Measurements from ENCODE around the gene HEPACAM. TPM values are rescaled to one million over a fixed set of nuclear protein-coding genes. Genes with fewer than 3 reads are reported as not detected.

Gene HEPACAM
- total RNA-seq, 2 donors from 2014 or later, result not detected

- H3K36me3 ChIP-seq (ENCODE audit: control insufficient read depth, insufficient read depth, low read length), result no peaks in the 10 kb centered on the region
- no peaks in the 10 kb centered on the region for H3K9me3 Mint-ChIP-seq
- no peaks in the 10 kb centered on the region for H3K9me3 ChIP-seq (ENCODE audit: control insufficient read depth, low read length)
- H3K4me1 ChIP-seq (ENCODE audit: control insufficient read depth, insufficient read depth, low read length), result peaks cover 9% of the 10 kb centered on the region
- no peaks in the 10 kb centered on the region for H3K36me3 Mint-ChIP-seq (ENCODE audit: low read depth)
- no peak overlapping the region for H3K4me3 ChIP-seq (ENCODE audit: low read length)
- H3K27ac ChIP-seq (ENCODE audit: low read depth, low read length), result no peak overlapping the region
- H3K27ac Mint-ChIP-seq, result no peak overlapping the region
- 72 to 75% methylated on average over 4 to 6 of the region's 6 CpGs for WGBS, 2 experiments (ENCODE audit: insufficient coverage in 1 of 2, insufficient read length in 1 of 2)
- H3K9ac ChIP-seq (ENCODE audit: extremely low read depth, low read length, poor library complexity, severe bottlenecking), result no peak overlapping the region
- peak; percentile 66 for DNase-seq
- H3K27me3 ChIP-seq (ENCODE audit: control insufficient read depth, insufficient read depth, low read length, poor library complexity, severe bottlenecking), result peaks cover 34% of the 10 kb centered on the region
- peaks cover 19% of the 10 kb centered on the region for H3K4me1 Mint-ChIP-seq
- H3K4me3 Mint-ChIP-seq, result no peak overlapping the region
- peaks cover 51% of the 10 kb centered on the region for H3K27me3 Mint-ChIP-seq (ENCODE audit: insufficient read depth)
- TF ChIP-seq, protein P1, sequence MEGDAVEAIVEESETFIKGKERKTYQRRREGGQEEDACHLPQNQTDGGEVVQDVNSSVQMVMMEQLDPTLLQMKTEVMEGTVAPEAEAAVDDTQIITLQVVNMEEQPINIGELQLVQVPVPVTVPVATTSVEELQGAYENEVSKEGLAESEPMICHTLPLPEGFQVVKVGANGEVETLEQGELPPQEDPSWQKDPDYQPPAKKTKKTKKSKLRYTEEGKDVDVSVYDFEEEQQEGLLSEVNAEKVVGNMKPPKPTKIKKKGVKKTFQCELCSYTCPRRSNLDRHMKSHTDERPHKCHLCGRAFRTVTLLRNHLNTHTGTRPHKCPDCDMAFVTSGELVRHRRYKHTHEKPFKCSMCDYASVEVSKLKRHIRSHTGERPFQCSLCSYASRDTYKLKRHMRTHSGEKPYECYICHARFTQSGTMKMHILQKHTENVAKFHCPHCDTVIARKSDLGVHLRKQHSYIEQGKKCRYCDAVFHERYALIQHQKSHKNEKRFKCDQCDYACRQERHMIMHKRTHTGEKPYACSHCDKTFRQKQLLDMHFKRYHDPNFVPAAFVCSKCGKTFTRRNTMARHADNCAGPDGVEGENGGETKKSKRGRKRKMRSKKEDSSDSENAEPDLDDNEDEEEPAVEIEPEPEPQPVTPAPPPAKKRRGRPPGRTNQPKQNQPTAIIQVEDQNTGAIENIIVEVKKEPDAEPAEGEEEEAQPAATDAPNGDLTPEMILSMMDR (conservative IDR thresholded peaks at IDR 0.05), result peak; percentile 59
These were observed 36.3 kb downstream of the HEPACAM start for GRCh38 chr11:124899383-124900145.

DNA sequence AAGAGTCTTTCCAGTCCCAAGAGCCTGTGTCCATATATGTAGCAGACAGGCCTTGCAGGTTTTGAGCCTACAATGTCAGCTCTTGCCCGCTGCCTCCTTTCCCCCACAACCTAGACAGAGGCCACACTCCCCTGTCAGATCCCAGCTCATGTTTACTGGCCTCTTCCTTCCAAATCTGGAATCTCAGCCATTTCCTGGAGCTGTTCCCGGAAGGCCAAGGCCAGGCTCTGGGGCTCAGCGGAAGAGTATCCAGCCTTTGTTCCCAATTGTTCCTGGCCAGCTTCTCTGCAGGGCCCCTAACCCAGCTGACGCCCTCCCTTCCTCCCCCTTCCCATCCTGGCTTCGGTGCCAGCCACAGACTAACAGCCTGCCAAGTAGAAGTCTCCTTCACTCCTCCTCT lies 37.1 kb downstream of the HEPACAM start:
- peak; percentile 65 for DNase-seq
- Mint-ChIP-seq H3K4me3 (no peak overlapping the region), H3K27me3 (ENCODE audit: insufficient read depth) (peaks cover 53% of the 10 kb centered on the region), H3K36me3 (ENCODE audit: low read depth) (no peaks in the 10 kb centered on the region), H3K4me1 (peaks cover 19% of the 10 kb centered on the region), H3K27ac (no peak overlapping the region), H3K9me3 (no peaks in the 10 kb centered on the region)
- TF ChIP-seq, protein P1 (conservative IDR thresholded peaks at IDR 0.05), result no peak
- no peak overlapping the region for H3K4me3 ChIP-seq (ENCODE audit: low read length)
- H3K27ac ChIP-seq (ENCODE audit: low read depth, low read length), result no peak overlapping the region
- no peaks in the 10 kb centered on the region for H3K36me3 ChIP-seq (ENCODE audit: control insufficient read depth, insufficient read depth, low read length)
- peaks cover 41% of the 10 kb centered on the region for H3K27me3 ChIP-seq (ENCODE audit: control insufficient read depth, insufficient read depth, low read length, poor library complexity, severe bottlenecking)
- no peaks in the 10 kb centered on the region for H3K9me3 ChIP-seq (ENCODE audit: control insufficient read depth, low read length)
- 65 to 84% methylated on average over 2 to 5 of the region's 5 CpGs for WGBS, 2 experiments (ENCODE audit: insufficient coverage in 1 of 2, insufficient read length in 1 of 2)
- H3K9ac ChIP-seq (ENCODE audit: extremely low read depth, low read length, poor library complexity, severe bottlenecking), result no peak overlapping the region
- peaks cover 9% of the 10 kb centered on the region for H3K4me1 ChIP-seq (ENCODE audit: control insufficient read depth, insufficient read depth, low read length)

DNA sequence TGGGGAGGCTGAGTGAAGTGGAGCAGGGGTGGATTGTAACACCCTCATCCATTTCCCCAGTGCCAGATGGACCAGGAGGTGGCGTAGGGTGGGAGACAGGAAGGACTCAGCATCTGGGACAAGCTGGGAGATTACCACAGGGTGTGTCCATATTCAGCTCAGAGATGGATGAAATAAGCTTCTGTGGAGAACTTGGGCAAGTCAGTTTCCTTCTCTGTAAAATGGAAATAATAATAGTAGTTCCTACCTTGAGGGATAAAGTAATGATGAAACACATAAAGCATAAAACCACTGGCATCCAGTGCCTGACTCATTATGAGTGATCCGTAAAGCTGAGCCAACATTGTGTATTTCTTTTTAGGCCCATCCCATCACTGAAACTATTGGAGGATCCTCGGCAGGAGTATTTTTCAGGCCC lies 37.6 kb downstream of the HEPACAM start:
- TF ChIP-seq, protein P1 (conservative IDR thresholded peaks at IDR 0.05), result peak; percentile 43
- Mint-ChIP-seq H3K27me3 (ENCODE audit: insufficient read depth) (peaks cover 54% of the 10 kb centered on the region), H3K9me3 (no peaks in the 10 kb centered on the region), H3K4me3 (no peak overlapping the region), H3K36me3 (ENCODE audit: low read depth) (no peaks in the 10 kb centered on the region), H3K27ac (no peak overlapping the region), H3K4me1 (peaks cover 19% of the 10 kb centered on the region)
- peak; percentile 54 for DNase-seq
- Histone ChIP-seq H3K9me3 (ENCODE audit: control insufficient read depth, low read length) (no peaks in the 10 kb centered on the region), H3K36me3 (ENCODE audit: control insufficient read depth, insufficient read depth, low read length) (no peaks in the 10 kb centered on the region), H3K27me3 (ENCODE audit: control insufficient read depth, insufficient read depth, low read length, poor library complexity, severe bottlenecking) (peaks cover 37% of the 10 kb centered on the region), H3K27ac (ENCODE audit: low read depth, low read length) (no peak overlapping the region), H3K4me1 (ENCODE audit: control insufficient read depth, insufficient read depth, low read length) (peaks cover 9% of the 10 kb centered on the region), H3K9ac (ENCODE audit: extremely low read depth, low read length, poor library complexity, severe bottlenecking) (no peak overlapping the region), H3K4me3 (ENCODE audit: low read length) (no peak overlapping the region)
- WGBS, 2 experiments (ENCODE audit: insufficient coverage in 1 of 2, insufficient read length in 1 of 2), result 93% methylated on average over 3 of the region's 3 CpGs; no CpG with 5 or more reads in 1 of the 2 experiments
